ENCODE results near the gene ZNF429.

Gene ZNF429

DNA sequence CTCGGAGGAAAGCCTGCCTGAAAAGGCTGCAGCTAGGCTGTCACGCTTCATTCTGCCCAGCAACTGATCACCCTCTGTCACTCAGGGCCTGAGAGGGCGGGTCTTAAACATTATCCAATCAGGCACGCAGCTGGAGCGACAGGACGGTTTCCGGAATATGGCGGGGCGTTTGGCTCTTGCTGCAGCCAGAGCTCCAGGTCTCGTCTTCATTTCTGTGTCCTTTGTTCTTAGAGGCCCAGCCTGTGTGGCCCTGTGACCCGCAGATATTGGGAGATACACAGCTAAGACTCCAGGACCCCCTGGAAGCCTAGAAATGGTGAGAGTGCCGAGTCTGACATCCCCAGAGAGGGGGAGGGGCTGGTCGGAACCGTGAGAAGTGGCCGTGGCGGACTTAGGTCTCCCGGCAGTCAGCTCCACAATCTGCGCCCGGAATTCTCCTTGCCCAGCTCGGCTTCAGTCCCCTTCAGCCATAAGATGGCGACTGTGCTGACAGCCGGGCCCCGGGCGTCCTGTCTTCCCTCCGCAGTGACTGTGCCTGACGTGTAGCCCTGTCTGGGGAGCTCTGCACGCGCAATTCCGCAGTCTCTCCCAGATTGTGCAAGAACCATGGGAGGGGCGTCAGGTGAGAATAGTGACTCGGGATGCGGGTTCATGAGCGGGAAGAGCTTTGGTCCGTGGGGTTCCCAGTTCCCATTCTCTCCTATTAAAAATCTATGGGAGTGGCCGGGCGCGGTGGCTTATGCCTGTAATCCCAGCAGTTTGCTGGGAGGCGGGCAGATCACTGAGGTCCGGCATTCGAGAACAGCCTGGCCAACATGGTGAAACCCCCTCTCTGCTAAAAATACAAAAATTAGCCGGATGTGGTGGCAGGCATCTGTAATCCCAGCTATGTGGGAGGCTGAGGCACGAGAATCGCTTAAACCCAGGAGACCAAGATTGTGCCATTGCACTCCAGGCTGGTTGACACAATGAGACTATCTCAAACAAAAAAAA is at the start of gene ZNF429:
Gene ZNF429, plus strand, starts transcription at position 144 of the 993 bp plus-strand sequence. Its CDS starts 170 bp downstream, at position 314.
- H3K4me3 ChIP-seq (ENCODE audit: low read depth, low read length) = peak within 1 kb of the TSS; percentile 69
- TF ChIP-seq, protein P1, sequence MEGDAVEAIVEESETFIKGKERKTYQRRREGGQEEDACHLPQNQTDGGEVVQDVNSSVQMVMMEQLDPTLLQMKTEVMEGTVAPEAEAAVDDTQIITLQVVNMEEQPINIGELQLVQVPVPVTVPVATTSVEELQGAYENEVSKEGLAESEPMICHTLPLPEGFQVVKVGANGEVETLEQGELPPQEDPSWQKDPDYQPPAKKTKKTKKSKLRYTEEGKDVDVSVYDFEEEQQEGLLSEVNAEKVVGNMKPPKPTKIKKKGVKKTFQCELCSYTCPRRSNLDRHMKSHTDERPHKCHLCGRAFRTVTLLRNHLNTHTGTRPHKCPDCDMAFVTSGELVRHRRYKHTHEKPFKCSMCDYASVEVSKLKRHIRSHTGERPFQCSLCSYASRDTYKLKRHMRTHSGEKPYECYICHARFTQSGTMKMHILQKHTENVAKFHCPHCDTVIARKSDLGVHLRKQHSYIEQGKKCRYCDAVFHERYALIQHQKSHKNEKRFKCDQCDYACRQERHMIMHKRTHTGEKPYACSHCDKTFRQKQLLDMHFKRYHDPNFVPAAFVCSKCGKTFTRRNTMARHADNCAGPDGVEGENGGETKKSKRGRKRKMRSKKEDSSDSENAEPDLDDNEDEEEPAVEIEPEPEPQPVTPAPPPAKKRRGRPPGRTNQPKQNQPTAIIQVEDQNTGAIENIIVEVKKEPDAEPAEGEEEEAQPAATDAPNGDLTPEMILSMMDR (IDR thresholded peaks at IDR 0.05; ENCODE audit: borderline replicate concordance, insufficient read depth, low read depth, low read length) = no peak

DNA sequence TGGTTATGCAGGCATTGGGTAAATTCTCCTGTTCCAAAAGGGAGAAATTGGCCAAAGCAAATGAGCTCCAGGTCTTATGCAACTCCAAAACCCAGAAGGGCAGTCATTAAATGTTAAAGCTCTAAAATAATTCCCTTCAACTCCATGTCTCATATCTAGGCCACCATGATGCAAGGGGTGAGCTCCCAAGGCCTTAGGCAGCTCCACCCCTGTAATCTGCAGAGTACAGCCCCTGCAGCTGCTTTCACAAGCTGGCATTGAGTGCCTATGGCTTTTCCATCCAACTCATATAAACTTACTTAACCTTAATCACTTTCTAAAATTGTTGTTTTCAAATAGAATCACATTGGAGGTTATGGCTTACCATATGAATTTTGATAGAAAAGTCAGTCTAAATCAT is 44.7 kb upstream of the ZNF429 start:
- TF ChIP-seq, protein P1 (IDR thresholded peaks at IDR 0.05; ENCODE audit: borderline replicate concordance, insufficient read depth, low read depth, low read length) = no peak
- H3K4me3 ChIP-seq (ENCODE audit: low read depth, low read length) = no peak overlapping the region

DNA sequence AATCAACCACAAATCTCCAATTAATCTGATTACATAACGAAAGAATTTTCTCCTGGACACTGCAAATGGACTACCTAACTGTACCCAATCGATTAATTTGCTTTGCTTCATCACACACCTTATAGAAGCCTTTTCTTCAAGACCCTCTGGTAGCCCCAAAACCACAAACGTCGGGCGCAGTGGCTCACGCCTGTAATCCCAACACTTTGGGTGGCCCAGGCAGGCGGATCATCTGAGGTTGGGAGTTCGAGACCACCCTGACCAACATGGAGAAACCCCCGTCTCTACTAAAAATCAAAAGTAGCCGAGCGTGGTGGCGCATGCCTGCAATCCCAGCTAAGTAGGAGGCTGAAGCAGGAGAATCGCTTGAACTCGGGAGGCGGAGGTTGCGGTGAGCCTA is 42.9 kb upstream of the ZNF429 start:
- no peak overlapping the region for H3K4me3 ChIP-seq (ENCODE audit: low read depth, low read length)
- TF ChIP-seq, protein P1 (IDR thresholded peaks at IDR 0.05; ENCODE audit: borderline replicate concordance, insufficient read depth, low read depth, low read length) = no peak

DNA sequence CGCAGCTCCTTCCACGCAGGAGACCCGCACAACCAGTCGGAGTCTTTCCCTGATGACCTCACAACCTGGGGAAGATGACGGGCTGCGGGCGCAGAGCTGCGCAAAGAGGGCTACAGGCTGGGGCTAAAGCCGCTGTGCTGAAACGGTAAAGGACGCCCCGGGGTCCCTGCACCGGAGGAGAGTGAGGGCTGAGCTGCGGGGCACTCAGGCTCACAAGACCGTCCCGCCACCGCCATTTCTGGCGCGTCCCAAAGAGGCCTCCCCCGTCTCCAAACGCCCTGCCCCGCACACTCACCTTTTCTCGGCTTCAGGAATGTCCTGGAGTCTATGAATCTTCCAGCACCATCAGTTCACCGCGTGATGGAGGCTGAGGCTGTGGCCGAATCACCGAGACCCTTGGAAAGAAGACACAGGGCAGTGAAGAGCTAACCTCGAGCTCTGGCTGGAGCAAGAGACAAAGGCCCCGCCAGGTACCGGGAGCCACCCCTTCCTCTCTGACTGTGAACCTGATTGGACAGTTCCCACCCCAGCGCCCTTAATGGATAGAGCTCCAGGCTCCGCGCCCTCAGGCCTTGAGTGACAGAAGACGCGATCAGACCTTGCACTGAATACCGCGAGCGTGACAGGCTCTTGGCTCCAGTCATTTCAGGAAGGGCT is 41.8 kb upstream of the ZNF429 start:
- TF ChIP-seq, protein P1 (IDR thresholded peaks at IDR 0.05; ENCODE audit: borderline replicate concordance, insufficient read depth, low read depth, low read length) = no peak
- H3K4me3 ChIP-seq (ENCODE audit: low read depth, low read length) = no peak overlapping the region

DNA sequence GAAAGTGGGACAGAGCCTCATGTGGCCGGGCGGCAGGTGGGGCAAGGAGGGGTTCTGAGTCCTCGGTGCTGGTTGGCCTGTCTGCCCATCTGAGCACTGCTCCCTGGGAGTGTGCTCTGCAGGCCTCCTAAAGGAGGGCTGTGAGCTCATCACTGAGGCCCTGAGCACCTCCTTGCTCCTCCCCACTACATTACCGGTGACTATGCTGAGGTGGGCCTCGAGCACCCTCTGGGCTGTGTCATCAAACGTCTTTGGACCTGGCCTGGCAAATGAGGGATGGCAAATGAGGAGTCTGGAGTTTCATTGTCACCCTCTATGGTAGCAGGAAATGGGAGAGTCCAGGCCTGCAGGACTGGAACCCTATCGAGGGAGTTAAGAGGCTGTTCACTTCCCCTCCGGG is 38.8 kb upstream of the ZNF429 start:
- TF ChIP-seq, protein P1 (IDR thresholded peaks at IDR 0.05; ENCODE audit: borderline replicate concordance, insufficient read depth, low read depth, low read length) = no peak
- no peak overlapping the region for H3K4me3 ChIP-seq (ENCODE audit: low read depth, low read length)

DNA sequence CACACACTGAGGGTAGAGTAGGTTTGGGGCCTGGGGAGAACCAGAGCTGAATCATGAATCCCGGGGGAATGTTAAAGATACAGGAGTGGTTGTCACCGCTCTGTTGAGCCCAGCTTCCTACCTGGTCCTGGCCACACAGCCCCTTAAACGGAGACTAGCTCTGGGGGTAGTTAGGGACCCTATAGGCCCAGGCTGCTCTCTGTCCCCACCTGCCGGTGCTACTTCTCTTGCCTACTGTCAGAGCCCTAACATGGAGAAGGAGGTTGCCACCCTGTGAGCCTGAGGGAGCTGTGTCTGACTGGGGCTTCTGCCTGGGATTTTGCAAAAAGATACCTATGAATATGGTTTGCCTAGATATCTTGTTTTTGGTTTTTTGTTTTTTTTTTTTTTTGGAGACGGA is 36.6 kb upstream of the ZNF429 start:
- no peak overlapping the region for H3K4me3 ChIP-seq (ENCODE audit: low read depth, low read length)
- TF ChIP-seq, protein P1 (IDR thresholded peaks at IDR 0.05; ENCODE audit: borderline replicate concordance, insufficient read depth, low read depth, low read length) = no peak
